T follicular helper cell (primary cell): Measurements from ENCODE around the gene NDNF.

Experiments used
- DNase-seq: peaks from one replicate; pipeline ENCODE4 v3.0.0-alpha.2; 2020; ENCODE audit warnings: low read depth

Gene NDNF

GRCh38 chr4:121014544-121014943 is 57.8 kb downstream of the NDNF start:
- DNase-seq = no peak

GRCh38 chr4:121011780-121012340 is 60.5 kb downstream of the NDNF start:
- no peak for DNase-seq

GRCh38 chr4:121011138-121011537 is 61.2 kb downstream of the NDNF start:
- no peak for DNase-seq

- no peak for DNase-seq
Measured at GRCh38 chr4:121009578-121010478, 62.5 kb downstream of the NDNF start.

- no peak for DNase-seq
Measured at GRCh38 chr4:121007660-121008059, 64.7 kb downstream of the NDNF start.

GRCh38 chr4:121003863-121004262 is 68.5 kb downstream of the NDNF start:
- DNase-seq = no peak

GRCh38 chr4:120995266-120996010 is 76.9 kb downstream of the NDNF start:
- DNase-seq = no peak

- DNase-seq = no peak
Measured at GRCh38 chr4:120994521-120994920, 77.8 kb downstream of the NDNF start.

- DNase-seq = no peak
Measured at GRCh38 chr4:120991885-120992284, 80.5 kb downstream of the NDNF start.

- no peak for DNase-seq
Measured at GRCh38 chr4:120990246-120990645, 82.1 kb downstream of the NDNF start.
